ENCODE measurements around the gene CAB39. TPM values are rescaled to one million over a fixed set of nuclear protein-coding genes. Genes with fewer than 3 reads are reported as not detected.
A peak's percentile ranks its signal among the peaks of the same experiment; 100 is the strongest.

CAB39 gene
- total RNA-seq, 1 donor from 2014 or later: 68.6 TPM

- no peak for DNase-seq
- ChIA-PET CTCF (no interaction called here), POLR2A (no interaction called here)
- ATAC-seq (ENCODE audit: low read depth): no peak
- H3K27ac Mint-ChIP-seq: no peak overlapping the region
- H3K36me3 Mint-ChIP-seq (ENCODE audit: low read depth): peaks cover 7% of the 10 kb centered on the region
- TF ChIP-seq, protein P1, sequence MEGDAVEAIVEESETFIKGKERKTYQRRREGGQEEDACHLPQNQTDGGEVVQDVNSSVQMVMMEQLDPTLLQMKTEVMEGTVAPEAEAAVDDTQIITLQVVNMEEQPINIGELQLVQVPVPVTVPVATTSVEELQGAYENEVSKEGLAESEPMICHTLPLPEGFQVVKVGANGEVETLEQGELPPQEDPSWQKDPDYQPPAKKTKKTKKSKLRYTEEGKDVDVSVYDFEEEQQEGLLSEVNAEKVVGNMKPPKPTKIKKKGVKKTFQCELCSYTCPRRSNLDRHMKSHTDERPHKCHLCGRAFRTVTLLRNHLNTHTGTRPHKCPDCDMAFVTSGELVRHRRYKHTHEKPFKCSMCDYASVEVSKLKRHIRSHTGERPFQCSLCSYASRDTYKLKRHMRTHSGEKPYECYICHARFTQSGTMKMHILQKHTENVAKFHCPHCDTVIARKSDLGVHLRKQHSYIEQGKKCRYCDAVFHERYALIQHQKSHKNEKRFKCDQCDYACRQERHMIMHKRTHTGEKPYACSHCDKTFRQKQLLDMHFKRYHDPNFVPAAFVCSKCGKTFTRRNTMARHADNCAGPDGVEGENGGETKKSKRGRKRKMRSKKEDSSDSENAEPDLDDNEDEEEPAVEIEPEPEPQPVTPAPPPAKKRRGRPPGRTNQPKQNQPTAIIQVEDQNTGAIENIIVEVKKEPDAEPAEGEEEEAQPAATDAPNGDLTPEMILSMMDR (IDR thresholded peaks at IDR 0.05): no peak
- H3K4me1 Mint-ChIP-seq: no peaks in the 10 kb centered on the region
- peaks cover 11% of the 10 kb centered on the region for H3K9me3 Mint-ChIP-seq
- no peaks in the 10 kb centered on the region for H3K27me3 Mint-ChIP-seq
- intact Hi-C loops (cut with micrococcal nuclease): no loop called here
- no peak overlapping the region for H3K4me3 Mint-ChIP-seq
These were observed 9.1 kb upstream of the CAB39 start for GRCh38 chr2:230703514-230703913.

DNA sequence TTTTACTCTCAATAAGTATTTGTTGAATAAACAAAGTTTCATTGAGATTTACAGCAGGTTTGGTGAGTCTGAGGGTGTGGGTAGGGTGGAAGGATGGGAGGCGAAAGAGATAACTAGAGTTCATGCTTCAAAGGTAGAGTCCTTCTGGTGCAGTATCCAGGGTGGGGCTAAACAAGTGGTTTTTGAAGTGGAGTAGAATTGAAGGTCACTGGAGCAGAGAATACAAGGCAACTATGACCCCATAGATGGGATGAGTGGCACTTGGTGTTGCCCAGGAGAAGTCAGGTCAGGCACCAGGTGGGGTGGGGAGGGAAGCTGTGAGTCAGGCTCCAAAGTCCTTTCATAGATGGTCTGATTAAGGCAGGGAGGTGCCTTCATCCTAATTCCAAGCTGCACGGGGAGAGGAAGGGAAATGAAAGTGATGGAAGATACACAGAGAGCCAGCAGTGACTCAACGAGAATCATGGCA, 6.6 kb upstream of the CAB39 start:
- DNase-seq: no peak
- no peak for ATAC-seq (ENCODE audit: low read depth)
- Mint-ChIP-seq H3K27ac (no peak overlapping the region), H3K4me1 (peaks cover under 1% of the 10 kb centered on the region), H3K36me3 (ENCODE audit: low read depth) (peaks cover 7% of the 10 kb centered on the region), H3K9me3 (peaks cover 11% of the 10 kb centered on the region), H3K27me3 (no peaks in the 10 kb centered on the region), H3K4me3 (no peak overlapping the region)
- intact Hi-C loops (cut with micrococcal nuclease): no loop called here
- TF ChIP-seq, protein P1 (IDR thresholded peaks at IDR 0.05): no peak
- POLR2A ChIA-PET: no interaction called here
- CTCF ChIA-PET: no interaction called here

DNA sequence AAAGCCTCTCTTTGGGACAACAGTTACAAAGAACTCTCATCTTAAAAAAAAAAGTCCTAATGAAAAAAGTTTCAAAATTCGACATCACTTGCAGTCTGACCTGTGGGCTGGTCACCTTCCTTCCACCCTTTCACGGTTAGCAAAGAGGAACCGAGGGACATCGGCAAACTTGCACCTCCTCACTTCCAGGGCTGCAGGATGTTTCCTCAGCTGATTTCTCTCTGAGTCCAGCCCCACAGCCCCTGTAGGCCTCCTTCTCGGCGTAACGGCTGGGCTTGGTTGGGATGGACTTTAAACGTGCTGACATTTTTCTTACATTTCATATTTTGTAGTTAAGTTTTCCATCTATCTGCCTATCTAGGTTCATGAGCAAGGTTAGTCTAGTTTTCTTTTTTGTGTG, 5.7 kb upstream of the CAB39 start:
- TF ChIP-seq, protein P1 (IDR thresholded peaks at IDR 0.05): no peak
- Mint-ChIP-seq H3K9me3 (peaks cover 8% of the 10 kb centered on the region), H3K4me1 (peaks cover 9% of the 10 kb centered on the region), H3K36me3 (ENCODE audit: low read depth) (peaks cover 7% of the 10 kb centered on the region), H3K4me3 (no peak overlapping the region), H3K27me3 (no peaks in the 10 kb centered on the region), H3K27ac (no peak overlapping the region)
- ChIA-PET POLR2A (no interaction called here), CTCF (no interaction called here)
- no peak for ATAC-seq (ENCODE audit: low read depth)
- no peak for DNase-seq
- intact Hi-C loops (cut with micrococcal nuclease): no loop called here

- Mint-ChIP-seq H3K27me3 (no peaks in the 10 kb centered on the region), H3K36me3 (ENCODE audit: low read depth) (peaks cover 2% of the 10 kb centered on the region), H3K4me1 (peaks cover 13% of the 10 kb centered on the region), H3K4me3 (no peak overlapping the region), H3K9me3 (no peaks in the 10 kb centered on the region), H3K27ac (no peak overlapping the region)
- DNase-seq (no peak), ATAC-seq (ENCODE audit: low read depth) (no peak)
- intact Hi-C loops (cut with micrococcal nuclease): no loop called here
- TF ChIP-seq, protein P1 (IDR thresholded peaks at IDR 0.05): no peak
- CTCF ChIA-PET: no interaction called here
- POLR2A ChIA-PET: no interaction called here
These were observed 4.4 kb upstream of the CAB39 start for GRCh38 chr2:230708204-230708603.

- Mint-ChIP-seq H3K27ac (peak overlapping the region; percentile 93), H3K4me3 (peak overlapping the region; percentile 94), H3K4me1 (peaks cover 37% of the 10 kb centered on the region), H3K36me3 (ENCODE audit: low read depth) (peaks cover 18% of the 10 kb centered on the region), H3K27me3 (no peaks in the 10 kb centered on the region), H3K9me3 (no peaks in the 10 kb centered on the region)
- no peak for DNase-seq
- ATAC-seq (ENCODE audit: low read depth): no peak
- intact Hi-C loops (cut with micrococcal nuclease): loop anchor here (5.0 kb wide), 5 partner anchors 51 to 891 kb away; no protein-coding TSS in a partner anchor
- POLR2A ChIA-PET: interaction anchor here (0.7 to 0.9 kb wide), 2 partner anchors 50 to 57 kb away, joined by 3 to 7 read pairs; no protein-coding TSS in a partner anchor
- TF ChIP-seq, protein P1 (IDR thresholded peaks at IDR 0.05): no peak
- CTCF ChIA-PET: no interaction called here
These were observed 1.4 kb upstream of the CAB39 start for GRCh38 chr2:230711224-230711623.

Measured in activated B cell treated with CpG ODN at 0.5 μM for 24 hours (primary cell).